ENCODE results near the gene FAM200B. TPM values are rescaled to one million over a fixed set of nuclear protein-coding genes. Genes with fewer than 3 reads are reported as not detected.
A peak's percentile ranks its signal among the peaks of the same experiment; 100 is the strongest.

FAM200B gene
- polyA plus RNA-seq, 2 of the 4 experiments (the other 2 are of a cell fraction) = 40.8 to 41.6 TPM

GRCh38 chr4:15667006-15667405, 14.6 kb upstream of the FAM200B start:
- FAIRE-seq (peak; percentile 49), ATAC-seq (no peak), DNase-seq (ENCODE audit: low read depth in 1 of 2, low spot score in 1 of 2) (no peak)
- CTCF ChIA-PET = interaction anchor here (0.7 kb wide), 1 partner anchor 44 kb away, joined by 3 read pairs; no protein-coding TSS in a partner anchor
- Histone ChIP-seq H3K27ac (no peak overlapping the region), H3K4me1 (peaks cover 15% of the 10 kb centered on the region), H3K4me2 (no peak overlapping the region), H3K9me3 (no peaks in the 10 kb centered on the region), H3K4me3 (no peak overlapping the region)
- WGBS (ENCODE audit: missing lambda C conversion rate) = 93% methylated on average over 4 of the region's 4 CpGs
- POLR2A ChIA-PET = no interaction called here
- TF ChIP-seq, protein P1, sequence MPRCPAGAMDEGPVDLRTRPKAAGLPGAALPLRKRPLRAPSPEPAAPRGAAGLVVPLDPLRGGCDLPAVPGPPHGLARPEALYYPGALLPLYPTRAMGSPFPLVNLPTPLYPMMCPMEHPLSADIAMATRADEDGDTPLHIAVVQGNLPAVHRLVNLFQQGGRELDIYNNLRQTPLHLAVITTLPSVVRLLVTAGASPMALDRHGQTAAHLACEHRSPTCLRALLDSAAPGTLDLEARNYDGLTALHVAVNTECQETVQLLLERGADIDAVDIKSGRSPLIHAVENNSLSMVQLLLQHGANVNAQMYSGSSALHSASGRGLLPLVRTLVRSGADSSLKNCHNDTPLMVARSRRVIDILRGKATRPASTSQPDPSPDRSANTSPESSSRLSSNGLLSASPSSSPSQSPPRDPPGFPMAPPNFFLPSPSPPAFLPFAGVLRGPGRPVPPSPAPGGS (IDR thresholded peaks at IDR 0.05) = no peak
- TF ChIP-seq EHMT2 (IDR thresholded peaks at IDR 0.05; ENCODE audit: low read depth) = no peak

- TF ChIP-seq E2F6 (IDR thresholded peaks at IDR 0.05; ENCODE audit: borderline replicate concordance, low read depth) = no peak
- no peak for TF ChIP-seq EHF (CRISPR knock-in tag; IDR thresholded peaks at IDR 0.05)
- no peak for TF ChIP-seq NFE2L2 (conservative IDR thresholded peaks at IDR 0.05; ENCODE audit: low read length)
- TF ChIP-seq SMC3 (IDR thresholded peaks at IDR 0.05) = no peak
- TF ChIP-seq GATA3 (IDR thresholded peaks at IDR 0.05; ENCODE audit: borderline replicate concordance) = no peak
- no peak for TF ChIP-seq MAFK (IDR thresholded peaks at IDR 0.05; ENCODE audit: partially characterized antibody)
- no peak for TF ChIP-seq MAZ (IDR thresholded peaks at IDR 0.05; ENCODE audit: borderline replicate concordance, low read depth, low read length)
- no peak for TF ChIP-seq FOSB (CRISPR knock-in tag; IDR thresholded peaks at IDR 0.05)
- TF ChIP-seq ATOH8 (CRISPR knock-in tag; IDR thresholded peaks at IDR 0.05; ENCODE audit: low read depth) = no peak
- Histone ChIP-seq H3K4me2 (no peak overlapping the region), H3K4me1 (peaks cover 18% of the 10 kb centered on the region), H3K27ac (peak overlapping the region in 1 of 2 experiments; percentile 24; a peak in 1 of 6 replicates), H3K9me3 (no peaks in the 10 kb centered on the region), H3K4me3 (no peak overlapping the region)
- ChIA-PET POLR2A (no interaction called here), CTCF (no interaction called here)
- no peak for DNase-seq (ENCODE audit: low read depth in 1 of 2, low spot score in 1 of 2)
- no peak for FAIRE-seq
- WGBS (ENCODE audit: missing lambda C conversion rate) = 85% methylated on average over 1 of the region's 1 CpG
- ATAC-seq = no peak
These were observed 12.8 kb upstream of the FAM200B start for GRCh38 chr4:15668566-15669435.

DNA sequence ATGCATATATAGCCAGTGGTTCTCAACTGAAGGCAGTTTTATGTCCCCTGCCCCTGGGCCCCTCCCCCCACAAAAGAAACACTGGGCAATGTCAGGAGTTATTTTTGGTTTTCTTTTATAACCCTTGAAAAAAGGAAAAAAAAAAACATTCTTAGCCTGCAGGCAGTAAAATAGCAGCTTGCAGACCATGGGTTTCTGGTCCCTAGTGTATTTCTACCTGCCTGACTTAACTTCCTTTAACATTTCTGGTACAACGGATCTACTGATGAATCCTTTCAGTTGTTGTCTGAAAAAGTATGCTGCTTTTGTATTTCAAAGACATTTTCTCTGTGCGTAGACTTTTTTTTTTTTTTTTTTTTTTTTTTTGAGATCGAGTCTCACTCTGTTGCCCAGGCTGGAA, 11.1 kb upstream of the FAM200B start:
- H3K27ac ChIP-seq = no peak overlapping the region
- H3K4me3 ChIP-seq = no peak overlapping the region
- ChIA-PET CTCF (no interaction called here), POLR2A (no interaction called here)
- no peaks in the 10 kb centered on the region for H3K9me3 ChIP-seq
- ATAC-seq = no peak
- 92% methylated on average over 3 of the region's 3 CpGs for WGBS (ENCODE audit: missing lambda C conversion rate)
- DNase-seq (ENCODE audit: low read depth in 1 of 2, low spot score in 1 of 2) = no peak
- no peak for FAIRE-seq
- no peak for TF ChIP-seq HOXA7 (CRISPR knock-in tag; IDR thresholded peaks at IDR 0.05)
- TF ChIP-seq KDM5A (IDR thresholded peaks at IDR 0.05) = no peak
- TF ChIP-seq ATOH8 (CRISPR knock-in tag; IDR thresholded peaks at IDR 0.05; ENCODE audit: low read depth) = no peak
- no peak for TF ChIP-seq EHF (CRISPR knock-in tag; IDR thresholded peaks at IDR 0.05)
- TF ChIP-seq TFCP2L1 (CRISPR knock-in tag; IDR thresholded peaks at IDR 0.05) = no peak
- TF ChIP-seq PHF8 (IDR thresholded peaks at IDR 0.05; ENCODE audit: borderline replicate concordance, low read depth) = no peak
- TF ChIP-seq EHMT2 (IDR thresholded peaks at IDR 0.05; ENCODE audit: low read depth) = no peak
- no peak for TF ChIP-seq JUNB (IDR thresholded peaks at IDR 0.05)
- TF ChIP-seq CHD2 (IDR thresholded peaks at IDR 0.05; ENCODE audit: low read length, partially characterized antibody) = no peak
- TF ChIP-seq CBX2 (IDR thresholded peaks at IDR 0.05; ENCODE audit: borderline replicate concordance, low read depth) = no peak
- TF ChIP-seq, protein P2, sequence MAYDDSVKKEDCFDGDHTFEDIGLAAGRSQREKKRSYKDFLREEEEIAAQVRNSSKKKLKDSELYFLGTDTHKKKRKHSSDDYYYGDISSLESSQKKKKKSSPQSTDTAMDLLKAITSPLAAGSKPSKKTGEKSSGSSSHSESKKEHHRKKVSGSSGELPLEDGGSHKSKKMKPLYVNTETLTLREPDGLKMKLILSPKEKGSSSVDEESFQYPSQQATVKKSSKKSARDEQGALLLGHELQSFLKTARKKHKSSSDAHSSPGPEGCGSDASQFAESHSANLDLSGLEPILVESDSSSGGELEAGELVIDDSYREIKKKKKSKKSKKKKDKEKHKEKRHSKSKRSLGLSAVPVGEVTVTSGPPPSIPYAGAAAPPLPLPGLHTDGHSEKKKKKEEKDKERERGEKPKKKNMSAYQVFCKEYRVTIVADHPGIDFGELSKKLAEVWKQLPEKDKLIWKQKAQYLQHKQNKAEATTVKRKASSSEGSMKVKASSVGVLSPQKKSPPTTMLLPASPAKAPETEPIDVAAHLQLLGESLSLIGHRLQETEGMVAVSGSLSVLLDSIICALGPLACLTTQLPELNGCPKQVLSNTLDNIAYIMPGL (CRISPR knock-in tag; IDR thresholded peaks at IDR 0.05; ENCODE audit: borderline replicate concordance) = no peak
- TF ChIP-seq RNF2 (IDR thresholded peaks at IDR 0.05; ENCODE audit: borderline replicate concordance, low read depth) = no peak
- TF ChIP-seq BHLHE40 (IDR thresholded peaks at IDR 0.05; ENCODE audit: low read depth, low read length) = no peak
- TF ChIP-seq E2F6 (IDR thresholded peaks at IDR 0.05; ENCODE audit: borderline replicate concordance, low read depth) = no peak
- peaks cover 29% of the 10 kb centered on the region for H3K4me1 ChIP-seq
- no peak overlapping the region for H3K4me2 ChIP-seq
